SK-N-SH treated with all-trans-retinoic acid at 6 μM for 48 hours (cell line): ENCODE results near the gene PLCH2.

Experiments
- ARNTL ChIP-seq: fragments of 450-650 bp; formaldehyde crosslinking; IDR thresholded peaks from 2 replicates; pipeline ENCODE4 v1.5.0; 2020; ENCODE audit warnings: low read depth, mild to moderate bottlenecking, moderate library complexity, borderline replicate concordance
- CREB5 ChIP-seq: fragments of 250-450 bp; sonication (Bioruptor Pico); IDR thresholded peaks from 2 replicates; pipeline ENCODE4 v1.5.1; 2020; ENCODE audit warnings: low read depth, mild to moderate bottlenecking, moderate library complexity
- CSDC2 ChIP-seq: fragments of 250-450 bp; sonication (Bioruptor Pico); IDR thresholded peaks from 2 replicates; pipeline ENCODE4 v1.5.0; 2020; ENCODE audit warnings: mild to moderate bottlenecking, moderate library complexity
- ISL1 ChIP-seq: fragments of 250-450 bp; sonication (Bioruptor Pico); IDR thresholded peaks from 2 replicates; pipeline ENCODE4 v2.1.2; 2022; ENCODE audit warnings: mild to moderate bottlenecking, moderate library complexity
- OSR1 ChIP-seq: fragments of 250-450 bp; sonication (Bioruptor Pico); IDR thresholded peaks from 2 replicates; pipeline ENCODE4 v1.8.0; 2022; ENCODE audit warnings: moderate library complexity, mild to moderate bottlenecking, inconsistent platforms
- PATZ1 ChIP-seq: fragments of 250-450 bp; sonication (Bioruptor Pico); IDR thresholded peaks from 2 replicates; pipeline ENCODE4 v1.8.0; 2020; ENCODE audit warnings: mild to moderate bottlenecking, moderate library complexity, borderline replicate concordance
- RARB ChIP-seq: fragments of 250-450 bp; sonication (Bioruptor Pico); IDR thresholded peaks from 2 replicates; pipeline ENCODE4 v1.8.0; 2021; ENCODE audit warnings: mild to moderate bottlenecking, moderate library complexity
- TSHZ2 ChIP-seq: fragments of 250-450 bp; sonication (Bioruptor Pico); IDR thresholded peaks from 2 replicates; pipeline ENCODE4 v1.5.0; 2020; ENCODE audit warnings: mild to moderate bottlenecking, moderate library complexity
- ZC3H10 ChIP-seq: fragments of 250-450 bp; sonication (Bioruptor Pico); IDR thresholded peaks from 2 replicates; pipeline ENCODE4 v1.5.1; 2021; ENCODE audit warnings: mild to moderate bottlenecking, moderate library complexity
- ZFP30 ChIP-seq: fragments of 450-650 bp; formaldehyde crosslinking; IDR thresholded peaks from 2 replicates; pipeline ENCODE4 v1.5.0; 2022; ENCODE audit warnings: mild to moderate bottlenecking, moderate library complexity
- ZNF8 ChIP-seq: fragments of 450-650 bp; formaldehyde crosslinking; IDR thresholded peaks from 2 replicates; pipeline ENCODE4 v1.5.0; 2020; ENCODE audit warnings: mild to moderate bottlenecking, moderate library complexity
- TF ChIP-seq, protein P1 (sequence below): fragments of 250-450 bp; sonication (Bioruptor Pico); IDR thresholded peaks from 2 replicates; pipeline ENCODE4 v1.5.1; 2021; ENCODE audit warnings: mild to moderate bottlenecking, moderate library complexity

DNA sequence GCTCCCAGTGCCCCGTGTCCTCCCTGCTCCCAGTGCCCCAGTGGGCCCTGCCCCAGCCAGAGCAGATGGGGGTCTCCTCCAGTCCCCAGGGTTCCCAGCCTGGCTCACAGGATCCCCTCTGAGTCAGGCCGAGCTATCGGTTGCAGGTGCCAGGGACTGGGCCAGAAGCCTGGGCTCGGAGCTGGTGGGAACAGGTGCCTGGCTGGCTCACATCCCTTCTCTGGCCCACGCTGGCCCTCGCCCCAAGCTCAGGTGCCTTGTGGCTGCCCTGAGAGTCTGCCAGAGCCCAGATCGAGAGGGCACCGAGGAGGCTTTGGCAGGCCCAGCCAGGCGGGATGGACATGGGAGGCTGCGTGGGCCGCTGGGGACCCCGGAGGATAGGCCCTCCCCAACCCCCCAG is 18.9 kb downstream of the PLCH2 start:
- TF ChIP-seq ARNTL (CRISPR knock-in tag), result no peak
- TF ChIP-seq, protein P1, sequence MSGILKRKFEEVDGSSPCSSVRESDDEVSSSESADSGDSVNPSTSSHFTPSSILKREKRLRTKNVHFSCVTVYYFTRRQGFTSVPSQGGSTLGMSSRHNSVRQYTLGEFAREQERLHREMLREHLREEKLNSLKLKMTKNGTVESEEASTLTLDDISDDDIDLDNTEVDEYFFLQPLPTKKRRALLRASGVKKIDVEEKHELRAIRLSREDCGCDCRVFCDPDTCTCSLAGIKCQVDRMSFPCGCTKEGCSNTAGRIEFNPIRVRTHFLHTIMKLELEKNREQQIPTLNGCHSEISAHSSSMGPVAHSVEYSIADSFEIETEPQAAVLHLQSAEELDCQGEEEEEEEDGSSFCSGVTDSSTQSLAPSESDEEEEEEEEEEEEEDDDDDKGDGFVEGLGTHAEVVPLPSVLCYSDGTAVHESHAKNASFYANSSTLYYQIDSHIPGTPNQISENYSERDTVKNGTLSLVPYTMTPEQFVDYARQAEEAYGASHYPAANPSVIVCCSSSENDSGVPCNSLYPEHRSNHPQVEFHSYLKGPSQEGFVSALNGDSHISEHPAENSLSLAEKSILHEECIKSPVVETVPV (CRISPR knock-in tag), result no peak
- TF ChIP-seq PATZ1, result no peak
- TF ChIP-seq CSDC2, result no peak
- TF ChIP-seq CREB5, result no peak
- no peak for TF ChIP-seq OSR1 (CRISPR knock-in tag)
- TF ChIP-seq ISL1 (CRISPR knock-in tag), result no peak
- no peak for TF ChIP-seq RARB (CRISPR knock-in tag)
- no peak for TF ChIP-seq ZC3H10 (CRISPR knock-in tag)
- no peak for TF ChIP-seq ZNF8 (CRISPR knock-in tag)
- no peak for TF ChIP-seq TSHZ2 (CRISPR knock-in tag)
- TF ChIP-seq ZFP30 (CRISPR knock-in tag), result no peak
